ENCODE measurements around the gene NOS3.

Gene NOS3

GRCh38 chr7:150999497-151000230 is 8.8 kb downstream of the NOS3 start:
- no peak for TF ChIP-seq CTCF (IDR thresholded peaks at IDR 0.05; ENCODE audit: low read depth, low read length)
- no peak overlapping the region for H3K4me3 ChIP-seq (ENCODE audit: low read depth, low read length)

DNA sequence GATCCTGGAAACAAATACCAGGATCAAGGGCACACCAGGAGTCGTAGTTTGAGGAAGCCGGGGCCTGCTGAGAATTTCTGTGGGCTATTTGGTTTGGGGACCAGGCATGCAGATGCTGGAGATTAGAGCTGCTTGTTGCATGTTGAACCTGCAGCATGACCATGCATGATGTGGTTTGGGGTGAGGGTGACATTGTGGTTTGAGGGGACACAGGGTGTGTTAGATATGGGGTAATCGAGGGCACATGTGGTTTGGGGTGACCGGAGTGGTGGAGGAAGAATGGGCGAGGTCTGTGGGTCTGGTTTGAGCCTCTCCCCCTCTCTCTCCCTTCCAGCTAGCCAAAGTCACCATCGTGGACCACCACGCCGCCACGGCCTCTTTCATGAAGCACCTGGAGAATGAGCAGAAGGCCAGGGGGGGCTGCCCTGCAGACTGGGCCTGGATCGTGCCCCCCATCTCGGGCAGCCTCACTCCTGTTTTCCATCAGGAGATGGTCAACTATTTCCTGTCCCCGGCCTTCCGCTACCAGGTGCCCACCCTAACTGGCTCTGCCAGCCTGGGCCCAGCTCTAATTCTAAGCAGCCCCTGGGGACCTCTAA is 10.2 kb downstream of the NOS3 start:
- no peak for TF ChIP-seq CTCF (IDR thresholded peaks at IDR 0.05; ENCODE audit: low read depth, low read length)

GRCh38 chr7:151001546-151001945 is 10.7 kb downstream of the NOS3 start:
- no peak for TF ChIP-seq CTCF (IDR thresholded peaks at IDR 0.05; ENCODE audit: low read depth, low read length)
- no peak overlapping the region for H3K4me3 ChIP-seq (ENCODE audit: low read depth, low read length)

More for the DNA sequence above, 10.2 kb downstream of the NOS3 start:
- H3K4me3 ChIP-seq (ENCODE audit: low read depth, low read length): no peak overlapping the region

DNA sequence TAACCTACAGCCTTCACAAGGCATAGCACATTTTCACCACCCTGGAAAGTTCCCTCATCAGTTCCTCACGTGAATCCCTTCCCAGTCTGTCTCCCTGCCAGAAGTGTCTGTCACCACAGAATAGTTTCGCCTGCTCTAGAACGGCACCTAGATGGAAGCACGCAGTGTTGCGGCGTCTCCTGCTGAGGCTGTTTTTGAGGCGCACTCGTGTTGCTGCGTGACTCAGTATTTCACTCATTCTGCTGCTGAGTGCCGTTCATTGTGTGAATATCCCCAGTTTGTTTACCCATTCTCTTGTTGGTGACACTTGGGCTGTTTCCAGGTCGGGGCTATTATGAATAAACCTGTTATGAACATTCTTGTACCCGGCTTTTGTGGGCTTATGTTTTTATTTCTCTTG is 12.8 kb downstream of the NOS3 start:
- no peak for TF ChIP-seq CTCF (IDR thresholded peaks at IDR 0.05; ENCODE audit: low read depth, low read length)
- no peak overlapping the region for H3K4me3 ChIP-seq (ENCODE audit: low read depth, low read length)

DNA sequence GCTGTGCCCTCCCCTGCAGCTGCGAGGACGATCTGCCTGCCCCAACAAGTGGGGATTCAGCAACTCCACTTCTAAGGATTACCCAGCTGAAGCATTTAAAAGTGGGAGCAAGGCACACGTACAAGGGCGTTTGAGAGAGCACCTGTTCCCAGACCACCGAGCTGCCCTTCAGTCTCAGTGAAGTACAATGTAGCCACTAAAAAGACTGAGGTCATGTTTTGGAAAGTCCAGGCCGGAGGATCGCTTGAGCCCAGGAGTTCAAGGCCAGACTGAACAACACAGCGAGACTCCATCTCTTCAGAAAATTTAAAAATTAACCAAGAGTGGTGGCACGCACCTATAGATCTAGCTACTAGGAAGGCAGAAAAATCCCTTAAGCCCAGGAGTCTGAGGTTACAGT is 14.7 kb downstream of the NOS3 start:
- no peak for TF ChIP-seq CTCF (IDR thresholded peaks at IDR 0.05; ENCODE audit: low read depth, low read length)

DNA sequence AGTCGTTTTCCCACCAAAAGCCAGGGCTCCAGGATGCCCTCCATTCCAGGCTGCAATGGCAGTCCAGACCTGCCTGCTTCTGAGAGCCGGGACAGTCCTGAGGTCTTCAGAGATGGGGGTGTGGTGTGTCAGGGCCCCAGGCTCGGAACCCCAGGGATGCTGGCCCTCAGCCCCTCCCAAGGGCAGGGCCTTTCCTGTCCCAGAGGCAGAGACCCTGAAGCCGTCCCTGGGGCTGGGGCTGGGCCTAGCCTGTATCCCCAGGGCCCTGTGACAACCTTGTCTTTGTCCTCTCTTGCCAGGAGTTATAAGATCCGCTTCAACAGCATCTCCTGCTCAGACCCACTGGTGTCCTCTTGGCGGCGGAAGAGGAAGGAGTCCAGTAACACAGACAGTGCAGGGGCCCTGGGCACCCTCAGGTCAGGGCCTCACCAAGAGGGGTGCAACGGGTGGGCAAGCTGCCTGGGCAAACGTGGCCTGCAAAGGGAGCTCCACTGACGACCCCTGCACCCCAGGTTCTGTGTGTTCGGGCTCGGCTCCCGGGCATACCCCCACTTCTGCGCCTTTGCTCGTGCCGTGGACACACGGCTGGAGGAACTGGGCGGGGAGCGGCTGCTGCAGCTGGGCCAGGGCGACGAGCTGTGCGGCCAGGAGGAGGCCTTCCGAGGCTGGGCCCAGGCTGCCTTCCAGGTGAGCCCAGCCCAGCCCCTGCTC is 15.9 kb downstream of the NOS3 start:
- no peak for TF ChIP-seq CTCF (IDR thresholded peaks at IDR 0.05; ENCODE audit: low read depth, low read length)
- no peak overlapping the region for H3K4me3 ChIP-seq (ENCODE audit: low read depth, low read length)

More for the DNA sequence above, 14.7 kb downstream of the NOS3 start:
- no peak overlapping the region for H3K4me3 ChIP-seq (ENCODE audit: low read depth, low read length)

- H3K4me3 ChIP-seq (ENCODE audit: low read depth, low read length): no peak overlapping the region
Observed at GRCh38 chr7:151007469-151007898, 16.7 kb downstream of the NOS3 start.

More at GRCh38 chr7:151007469-151007898, 16.7 kb downstream of the NOS3 start:
- no peak for TF ChIP-seq CTCF (IDR thresholded peaks at IDR 0.05; ENCODE audit: low read depth, low read length)
